Ascending aorta (tissue), 2 donors: ENCODE measurements around the gene FARP1. TPM values are rescaled to one million over a fixed set of nuclear protein-coding genes. Genes with fewer than 3 reads are reported as not detected.

Experiments used
- DNase-seq, 2 donors: peaks; one replicate each; pipeline ENCODE4 v3.0.0-alpha.2; 2019; ENCODE audit warnings: low spot score in 2 of 2
- H3K27ac ChIP-seq, 2 donors: fragments of 200-600 bp; sonication (generic); one replicate each; pipeline ENCODE4 v1.5.1; 2016 to 2017; ENCODE audit warnings: mild to moderate bottlenecking in 1 of 2
- H3K27me3 ChIP-seq: fragments of 200-600 bp; sonication (generic); one replicate; pipeline ENCODE4 v1.5.1; 2017
- H3K36me3 ChIP-seq, 2 donors: fragments of 200-600 bp; sonication (generic); one replicate each; pipeline ENCODE4 v1.5.1; 2016
- H3K4me1 ChIP-seq, 2 donors: fragments of 200-600 bp; sonication (generic); one replicate each; pipeline ENCODE4 v1.5.1; 2016 to 2017; ENCODE audit warnings: mild to moderate bottlenecking in 1 of 2
- H3K4me3 ChIP-seq, 2 donors: fragments of 200-600 bp; sonication (generic); one replicate each; pipeline ENCODE4 v1.5.1; 2016 to 2017; ENCODE audit warnings: mild to moderate bottlenecking in 1 of 2
- H3K9me3 ChIP-seq, 2 donors: fragments of 200-600 bp; sonication (generic); one replicate each; pipeline ENCODE4 v1.5.1; 2016
- intact Hi-C: fragments of 100-400 bp; cut with DNase I; formaldehyde crosslinking; loops from one replicate; pipeline ENCODE4 v1.15.1; 2023
- total RNA-seq: library from RNA; depleted of rRNA; stranded (reverse); fragments of >200 nt; gene quantifications from one replicate; pipeline ENCODE4 v1.1.0, GENCODE V29; 2016
- TF ChIP-seq, protein P1 (sequence below), 3 experiments: fragments of 200-600 bp in 2 of 3; fragments of 450-650 bp in 1 of 3; sonication (generic) in 2 of 3; IDR thresholded peaks; one replicate each; pipeline ENCODE4 v1.5.1; 2016 to 2019; ENCODE audit warnings: antibody characterized with exemption in 3 of 3, mild to moderate bottlenecking in 1 of 3, moderate library complexity in 1 of 3

The FARP1 gene
- total RNA-seq, 1 donor from 2014 or later, result 80.8 TPM

DNA sequence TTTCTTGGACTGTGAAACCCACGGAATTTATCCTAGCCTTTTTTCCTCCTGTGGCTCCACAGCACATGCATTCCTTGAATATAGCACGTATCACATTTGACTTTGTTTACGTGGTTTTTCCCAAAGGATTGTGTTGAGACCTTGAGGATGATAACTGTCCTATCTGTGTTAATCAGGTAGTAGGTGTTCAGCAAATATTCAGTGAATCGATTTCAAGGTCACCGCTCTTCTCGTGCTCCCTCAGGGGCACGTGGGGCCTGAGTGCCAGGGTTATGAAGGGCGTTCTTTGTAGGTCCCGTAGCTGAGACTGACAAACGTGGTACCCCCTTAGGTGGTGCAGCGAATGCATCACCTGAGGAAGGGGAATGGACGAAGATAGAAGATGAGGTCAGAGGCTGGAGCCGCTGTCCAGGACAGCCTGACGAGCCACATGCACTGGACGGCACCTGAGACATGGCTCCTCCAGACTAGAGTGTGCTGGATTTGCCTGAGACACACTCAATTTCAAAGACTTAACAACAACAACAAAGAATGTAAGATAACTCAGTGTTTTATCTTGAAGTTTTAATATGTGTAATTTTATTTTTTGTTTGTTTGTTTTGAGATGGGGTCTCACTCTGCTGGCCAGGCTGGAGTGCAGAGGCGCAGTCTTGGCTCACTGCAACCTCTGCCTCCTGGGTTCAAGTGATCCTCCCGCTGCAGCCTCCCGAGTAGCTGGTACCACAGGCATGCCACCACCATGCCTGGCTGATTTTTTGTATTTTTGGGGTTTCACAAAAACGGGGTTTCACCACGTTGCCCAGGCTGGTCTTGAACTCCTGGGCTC lies 165.4 kb downstream of the FARP1 start:
- Histone ChIP-seq H3K9me3 (no peaks in the 10 kb centered on the region), H3K4me1 (no peaks in the 10 kb centered on the region), H3K27me3 (no peaks in the 10 kb centered on the region), H3K36me3 (no peaks in the 10 kb centered on the region), H3K4me3 (no peak overlapping the region), H3K27ac (no peak overlapping the region)
- no peak for DNase-seq
- intact Hi-C loops, result no loop called here
- TF ChIP-seq, protein P1, sequence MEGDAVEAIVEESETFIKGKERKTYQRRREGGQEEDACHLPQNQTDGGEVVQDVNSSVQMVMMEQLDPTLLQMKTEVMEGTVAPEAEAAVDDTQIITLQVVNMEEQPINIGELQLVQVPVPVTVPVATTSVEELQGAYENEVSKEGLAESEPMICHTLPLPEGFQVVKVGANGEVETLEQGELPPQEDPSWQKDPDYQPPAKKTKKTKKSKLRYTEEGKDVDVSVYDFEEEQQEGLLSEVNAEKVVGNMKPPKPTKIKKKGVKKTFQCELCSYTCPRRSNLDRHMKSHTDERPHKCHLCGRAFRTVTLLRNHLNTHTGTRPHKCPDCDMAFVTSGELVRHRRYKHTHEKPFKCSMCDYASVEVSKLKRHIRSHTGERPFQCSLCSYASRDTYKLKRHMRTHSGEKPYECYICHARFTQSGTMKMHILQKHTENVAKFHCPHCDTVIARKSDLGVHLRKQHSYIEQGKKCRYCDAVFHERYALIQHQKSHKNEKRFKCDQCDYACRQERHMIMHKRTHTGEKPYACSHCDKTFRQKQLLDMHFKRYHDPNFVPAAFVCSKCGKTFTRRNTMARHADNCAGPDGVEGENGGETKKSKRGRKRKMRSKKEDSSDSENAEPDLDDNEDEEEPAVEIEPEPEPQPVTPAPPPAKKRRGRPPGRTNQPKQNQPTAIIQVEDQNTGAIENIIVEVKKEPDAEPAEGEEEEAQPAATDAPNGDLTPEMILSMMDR (IDR thresholded peaks at IDR 0.05), result no peak

DNA sequence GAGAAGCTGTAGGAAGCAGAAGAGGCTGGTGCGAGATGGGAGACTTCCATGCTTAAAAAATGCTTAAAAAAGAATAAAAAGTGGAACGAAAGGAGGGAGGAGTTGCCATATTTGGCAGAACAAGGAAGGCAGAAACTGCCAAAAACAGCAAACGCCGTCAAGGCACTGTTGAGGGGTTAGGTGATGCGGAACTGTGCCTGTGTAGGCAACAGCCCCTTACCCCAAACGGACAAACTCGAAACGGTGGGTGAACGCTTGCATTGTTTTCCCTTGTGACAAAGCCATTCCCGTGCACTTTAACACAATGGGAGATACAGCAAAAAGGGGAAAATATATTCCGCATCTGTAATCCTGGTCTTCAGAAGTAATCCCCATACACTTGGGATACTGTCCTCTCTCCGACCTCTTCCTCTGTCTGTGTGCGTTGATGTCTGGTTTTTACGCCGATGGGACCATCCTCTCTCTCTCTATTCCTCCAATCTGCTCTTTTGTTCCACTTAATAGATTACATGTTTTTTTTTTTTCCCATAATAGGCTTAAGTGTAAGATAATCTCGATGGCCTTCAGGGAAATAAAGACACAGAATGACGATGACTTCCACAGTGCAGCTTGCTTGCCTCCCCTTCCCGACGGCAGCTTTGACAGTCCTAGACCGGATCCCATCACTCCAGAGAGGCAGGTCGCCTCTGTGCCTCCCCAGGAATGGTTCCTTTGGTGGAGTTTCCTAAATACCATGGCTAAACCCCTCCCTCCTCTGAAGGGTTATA lies 166.9 kb downstream of the FARP1 start:
- Histone ChIP-seq H3K9me3 (no peaks in the 10 kb centered on the region), H3K4me3 (no peak overlapping the region), H3K27me3 (no peaks in the 10 kb centered on the region), H3K27ac (no peak overlapping the region), H3K36me3 (no peaks in the 10 kb centered on the region), H3K4me1 (no peaks in the 10 kb centered on the region)
- TF ChIP-seq, protein P1 (IDR thresholded peaks at IDR 0.05), result no peak
- intact Hi-C loops, result no loop called here
- DNase-seq, result no peak

DNA sequence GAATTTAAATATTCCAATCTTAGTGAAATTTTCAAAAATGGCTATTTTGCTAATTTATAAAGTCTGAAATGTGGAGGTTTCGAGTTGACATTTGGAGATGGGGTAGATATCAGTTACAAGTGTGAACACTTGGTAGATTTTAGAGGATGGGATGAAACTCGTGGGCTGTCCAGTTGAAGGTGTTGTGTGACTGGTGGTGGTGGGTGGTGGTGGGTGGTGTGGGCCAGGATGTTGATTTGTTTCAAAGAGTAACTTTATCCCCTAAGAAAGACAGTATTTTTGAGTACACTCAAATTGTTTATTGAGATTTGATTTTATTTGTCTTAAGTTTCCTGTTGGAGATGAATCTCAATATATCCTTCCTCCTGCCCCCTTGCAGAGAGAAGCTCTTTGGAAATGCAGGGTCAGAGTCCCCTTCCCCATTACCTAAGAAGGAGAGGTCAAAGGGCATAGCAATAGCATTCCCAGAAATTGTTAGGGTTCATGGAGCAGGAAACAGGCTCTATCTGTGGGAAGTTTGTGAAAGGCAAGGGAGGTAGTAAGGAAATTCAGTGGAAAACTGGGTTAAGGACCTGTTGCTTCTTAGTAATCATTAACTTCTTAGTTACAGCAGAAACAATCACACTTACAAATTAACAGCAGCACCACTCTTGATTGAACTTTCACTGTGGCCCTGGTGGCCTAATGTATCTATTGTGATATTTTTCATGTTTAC lies 167.7 kb downstream of the FARP1 start:
- intact Hi-C loops, result no loop called here
- no peaks in the 10 kb centered on the region for H3K9me3 ChIP-seq
- no peak for DNase-seq
- TF ChIP-seq, protein P1 (IDR thresholded peaks at IDR 0.05), result no peak
- H3K27me3 ChIP-seq, result no peaks in the 10 kb centered on the region
- H3K27ac ChIP-seq, result no peak overlapping the region
- H3K36me3 ChIP-seq, result no peaks in the 10 kb centered on the region
- H3K4me3 ChIP-seq, result no peak overlapping the region
- no peaks in the 10 kb centered on the region for H3K4me1 ChIP-seq

DNA sequence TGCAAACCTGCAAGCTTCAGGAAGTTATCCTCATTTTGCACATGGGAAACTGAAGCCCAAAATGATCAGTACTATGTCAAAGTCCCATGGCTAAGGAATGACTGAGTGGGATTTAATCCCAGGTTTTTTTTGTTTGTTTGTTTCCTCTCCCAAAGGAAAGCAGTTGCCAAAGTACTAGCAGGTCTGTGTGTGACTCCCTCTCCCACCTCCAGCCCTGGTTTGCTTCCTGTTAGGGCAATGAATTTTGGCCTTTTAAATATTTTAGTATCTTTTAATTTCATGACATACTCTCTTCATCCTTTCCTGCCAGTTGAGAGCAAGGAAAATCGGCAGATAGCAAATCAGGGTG lies 168.3 kb downstream of the FARP1 start:
- Histone ChIP-seq H3K27ac (no peak overlapping the region), H3K4me1 (no peaks in the 10 kb centered on the region), H3K36me3 (no peaks in the 10 kb centered on the region), H3K9me3 (no peaks in the 10 kb centered on the region), H3K27me3 (no peaks in the 10 kb centered on the region), H3K4me3 (no peak overlapping the region)
- intact Hi-C loops, result no loop called here
- no peak for DNase-seq
- TF ChIP-seq, protein P1 (IDR thresholded peaks at IDR 0.05), result no peak

DNA sequence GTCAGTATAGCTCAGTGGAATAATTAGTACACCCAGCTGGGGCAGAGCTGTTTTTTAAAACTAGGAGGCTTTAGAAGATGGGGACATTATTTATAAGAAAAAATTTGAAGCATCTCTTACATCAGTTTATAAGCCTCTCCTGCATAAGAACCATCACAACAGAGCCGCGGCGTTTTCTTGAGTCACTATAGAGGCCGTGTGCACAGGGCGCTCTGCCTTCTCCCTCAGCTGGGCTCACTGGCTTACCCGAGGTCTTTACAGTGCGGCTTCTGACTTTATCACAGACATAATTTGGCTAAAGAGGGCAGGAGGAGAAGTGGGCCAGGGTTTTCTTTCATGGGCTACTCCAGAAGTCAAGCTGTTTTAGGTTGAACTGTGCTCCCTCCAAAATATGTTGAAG lies 169.7 kb downstream of the FARP1 start:
- H3K9me3 ChIP-seq, result no peaks in the 10 kb centered on the region
- TF ChIP-seq, protein P1 (IDR thresholded peaks at IDR 0.05), result no peak
- H3K4me3 ChIP-seq, result no peak overlapping the region
- no peaks in the 10 kb centered on the region for H3K4me1 ChIP-seq
- no peaks in the 10 kb centered on the region for H3K36me3 ChIP-seq
- H3K27ac ChIP-seq, result no peak overlapping the region
- DNase-seq, result no peak
- no peaks in the 10 kb centered on the region for H3K27me3 ChIP-seq
- intact Hi-C loops, result no loop called here
